BLaER1 treated with 17β-estradiol and CSF1 and Interleukin-3, amounts not matched to agents 10 nM and 100 nM (cell line): ENCODE measurements around the gene IFI27L1.

Experiments
- H3K27ac ChIP-seq, 11 experiments: shearing (Covaris generic); formaldehyde crosslinking; 2 replicates each; pipeline ENCODE4 v1.8.1; 2022
- H3K27me3 ChIP-seq, 11 experiments: shearing (Covaris generic); formaldehyde crosslinking; 2 replicates each; pipeline ENCODE4 v1.8.1; 2022
- H3K36me3 ChIP-seq, 11 experiments: shearing (Covaris generic); formaldehyde crosslinking; 2 replicates each; pipeline ENCODE4 v1.8.1; 2022
- H3K4me1 ChIP-seq, 10 experiments: shearing (Covaris generic); formaldehyde crosslinking; 2 replicates each; pipeline ENCODE4 v1.8.1; 2022
- H3K4me2 ChIP-seq, 11 experiments: shearing (Covaris generic); formaldehyde crosslinking; 2 replicates each; pipeline ENCODE4 v1.8.1; 2022
- H3K4me3 ChIP-seq, 10 experiments: shearing (Covaris generic); formaldehyde crosslinking; 2 replicates each; pipeline ENCODE4 v1.8.1; 2022
- H3K9ac ChIP-seq, 11 experiments: shearing (Covaris generic); formaldehyde crosslinking; 2 replicates each; pipeline ENCODE4 v1.8.1; 2022
- H3K9me3 ChIP-seq, 11 experiments: shearing (Covaris generic); formaldehyde crosslinking; replicated peaks in 1 of 11; 2 replicates each; pipeline ENCODE4 v1.8.1; 2022
- H4K20me1 ChIP-seq, 11 experiments: shearing (Covaris generic); formaldehyde crosslinking; 2 replicates each; pipeline ENCODE4 v1.8.1; 2022
- Cebpa-rat ChIP-seq, 11 experiments: shearing (Covaris generic); IDR thresholded peaks; 2 replicates each; pipeline ENCODE4 v1.8.1; 2022

IFI27L1 gene

GRCh38 chr14:94040247-94040646 lies 40.9 kb upstream of the IFI27L1 start:
- no peak overlapping the region for H3K4me2 ChIP-seq
- no peak for TF ChIP-seq Cebpa-rat (IDR thresholded peaks at IDR 0.05)
- no peak overlapping the region for H3K9ac ChIP-seq

GRCh38 chr14:94040796-94041195 lies 40.3 kb upstream of the IFI27L1 start:
- Histone ChIP-seq H3K36me3 (peaks cover 14 to 32% (median 23%) of the 10 kb centered on the region in 11 experiments), H4K20me1 (peaks cover 0 to 51% (median 24%) of the 10 kb centered on the region in 11 experiments; a peak in 13 of 22 replicates), H3K27ac (no peak overlapping the region), H3K4me1 (no peaks in the 10 kb centered on the region; a peak in 1 of 20 replicates), H3K4me3 (no peak overlapping the region), H3K4me2 (no peak overlapping the region), H3K27me3 (no peaks in the 10 kb centered on the region), H3K9me3 (no peaks in the 10 kb centered on the region), H3K9ac (no peak overlapping the region)
- TF ChIP-seq Cebpa-rat (IDR thresholded peaks at IDR 0.05), result no peak

More at GRCh38 chr14:94040247-94040646, 40.9 kb upstream of the IFI27L1 start:
- no peaks in the 10 kb centered on the region for H3K27me3 ChIP-seq
- peaks cover 0 to 45% (median 18%) of the 10 kb centered on the region in 11 experiments; a peak in 12 of 22 replicates for H4K20me1 ChIP-seq
- H3K27ac ChIP-seq, result no peak overlapping the region
- no peaks in the 10 kb centered on the region for H3K9me3 ChIP-seq
- H3K4me3 ChIP-seq, result no peak overlapping the region
- H3K36me3 ChIP-seq, result peaks cover 9 to 26% (median 18%) of the 10 kb centered on the region in 11 experiments
- no peaks in the 10 kb centered on the region; a peak in 1 of 20 replicates for H3K4me1 ChIP-seq

GRCh38 chr14:94041551-94042346 lies 39.4 kb upstream of the IFI27L1 start:
- no peak overlapping the region for H3K9ac ChIP-seq
- H3K27me3 ChIP-seq, result no peaks in the 10 kb centered on the region
- no peaks in the 10 kb centered on the region for H3K9me3 ChIP-seq
- peaks cover 0 to 60% (median 31%) of the 10 kb centered on the region in 11 experiments; a peak in 15 of 22 replicates for H4K20me1 ChIP-seq
- H3K4me1 ChIP-seq, result no peaks in the 10 kb centered on the region
- no peak overlapping the region for H3K4me3 ChIP-seq
- TF ChIP-seq Cebpa-rat (IDR thresholded peaks at IDR 0.05), result no peak
- no peak overlapping the region for H3K4me2 ChIP-seq
- peaks cover 24 to 42% (median 33%) of the 10 kb centered on the region in 11 experiments for H3K36me3 ChIP-seq
- H3K27ac ChIP-seq, result no peak overlapping the region

- no peak overlapping the region for H3K9ac ChIP-seq
- no peaks in the 10 kb centered on the region for H3K27me3 ChIP-seq
- no peaks in the 10 kb centered on the region for H3K9me3 ChIP-seq
- H3K36me3 ChIP-seq, result peaks cover 32 to 50% (median 41%) of the 10 kb centered on the region in 11 experiments
- no peak for TF ChIP-seq Cebpa-rat (IDR thresholded peaks at IDR 0.05)
- no peak overlapping the region for H3K4me3 ChIP-seq
- H3K27ac ChIP-seq, result no peak overlapping the region
- no peaks in the 10 kb centered on the region for H3K4me1 ChIP-seq
- peaks cover 0 to 69% (median 34%) of the 10 kb centered on the region in 11 experiments; a peak in 16 of 22 replicates for H4K20me1 ChIP-seq
- H3K4me2 ChIP-seq, result no peak overlapping the region
These were observed 38.5 kb upstream of the IFI27L1 start for GRCh38 chr14:94042433-94043091.

GRCh38 chr14:94043111-94043755 lies 37.9 kb upstream of the IFI27L1 start:
- Histone ChIP-seq H3K9me3 (no peaks in the 10 kb centered on the region), H3K9ac (no peak overlapping the region), H3K4me2 (no peak overlapping the region), H4K20me1 (peaks cover 0 to 75% (median 34%) of the 10 kb centered on the region in 11 experiments; a peak in 16 of 22 replicates), H3K4me3 (no peak overlapping the region), H3K36me3 (peaks cover 39 to 56% (median 48%) of the 10 kb centered on the region in 11 experiments), H3K4me1 (no peaks in the 10 kb centered on the region), H3K27ac (no peak overlapping the region), H3K27me3 (no peaks in the 10 kb centered on the region)
- TF ChIP-seq Cebpa-rat (IDR thresholded peaks at IDR 0.05), result no peak

GRCh38 chr14:94043756-94044475 lies 37.2 kb upstream of the IFI27L1 start:
- peaks cover 0 to 82% (median 40%) of the 10 kb centered on the region in 11 experiments; a peak in 17 of 22 replicates for H4K20me1 ChIP-seq
- H3K4me3 ChIP-seq, result no peak overlapping the region
- H3K9ac ChIP-seq, result no peak overlapping the region
- H3K27ac ChIP-seq, result no peak overlapping the region
- no peaks in the 10 kb centered on the region for H3K27me3 ChIP-seq
- no peak overlapping the region for H3K4me2 ChIP-seq
- H3K36me3 ChIP-seq, result peaks cover 46 to 63% (median 55%) of the 10 kb centered on the region in 11 experiments
- H3K9me3 ChIP-seq, result no peaks in the 10 kb centered on the region
- TF ChIP-seq Cebpa-rat (IDR thresholded peaks at IDR 0.05), result no peak
- H3K4me1 ChIP-seq, result no peaks in the 10 kb centered on the region

- no peak overlapping the region for H3K4me3 ChIP-seq
- H3K27ac ChIP-seq, result no peak overlapping the region
- H3K4me1 ChIP-seq, result no peaks in the 10 kb centered on the region
- H4K20me1 ChIP-seq, result peaks cover 0 to 89% (median 44%) of the 10 kb centered on the region in 11 experiments; a peak in 17 of 22 replicates
- no peak overlapping the region for H3K9ac ChIP-seq
- no peaks in the 10 kb centered on the region for H3K9me3 ChIP-seq
- H3K4me2 ChIP-seq, result no peak overlapping the region
- no peaks in the 10 kb centered on the region for H3K27me3 ChIP-seq
- TF ChIP-seq Cebpa-rat (IDR thresholded peaks at IDR 0.05), result no peak
- H3K36me3 ChIP-seq, result peaks cover 52 to 68% (median 61%) of the 10 kb centered on the region in 11 experiments
These were observed 36.5 kb upstream of the IFI27L1 start for GRCh38 chr14:94044476-94045091.

GRCh38 chr14:94045101-94045500 lies 36.0 kb upstream of the IFI27L1 start:
- no peaks in the 10 kb centered on the region for H3K4me1 ChIP-seq
- H3K36me3 ChIP-seq, result peaks cover 57 to 73% (median 66%) of the 10 kb centered on the region in 11 experiments
- H3K27me3 ChIP-seq, result no peaks in the 10 kb centered on the region
- H3K9ac ChIP-seq, result no peak overlapping the region
- peaks cover 0 to 91% (median 48%) of the 10 kb centered on the region in 11 experiments; a peak in 18 of 22 replicates for H4K20me1 ChIP-seq
- TF ChIP-seq Cebpa-rat (IDR thresholded peaks at IDR 0.05), result no peak
- no peak overlapping the region for H3K4me2 ChIP-seq
- H3K9me3 ChIP-seq, result no peaks in the 10 kb centered on the region
- H3K4me3 ChIP-seq, result no peak overlapping the region
- no peak overlapping the region for H3K27ac ChIP-seq
